NCI-H2029 (cell line): ENCODE measurements around the gene RCSD1.
A peak's percentile ranks its signal among the peaks of the same experiment; 100 is the strongest.

Experiments
- DNase-seq: peaks from one replicate; lab custom pipeline; 2025; lab: John Stamatoyannopoulos, UW

RCSD1 gene

DNA sequence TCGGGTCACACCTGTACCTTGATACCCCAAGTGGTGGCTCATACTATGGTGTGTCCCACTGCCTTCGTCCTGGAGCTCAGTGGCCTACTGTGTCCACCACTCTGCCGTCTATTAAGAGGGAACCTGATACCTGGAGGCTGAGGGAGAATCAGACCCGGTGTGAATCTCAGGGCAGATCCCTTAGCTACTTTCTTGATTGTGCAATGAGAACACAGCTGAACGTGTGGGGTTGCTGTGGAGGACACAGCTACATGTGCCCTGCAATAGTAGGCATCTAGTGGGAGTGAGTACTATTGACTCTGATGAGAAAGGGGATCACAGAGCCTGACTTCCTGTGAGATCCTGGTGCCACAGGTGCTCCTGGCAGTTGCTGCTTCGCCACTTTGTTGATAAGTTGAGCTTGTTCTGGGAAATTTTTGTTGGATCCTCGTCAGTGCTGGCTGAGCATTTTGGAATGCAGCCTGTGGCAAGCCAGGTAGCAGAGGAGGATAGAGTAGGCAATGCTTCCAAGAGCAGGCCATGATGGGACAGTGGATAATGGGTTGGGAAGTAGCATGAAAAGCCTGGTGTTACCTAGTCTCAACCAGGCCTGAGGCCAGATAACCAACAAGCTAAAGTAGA is 63.5 kb downstream of the RCSD1 start:
- no peak for DNase-seq

DNA sequence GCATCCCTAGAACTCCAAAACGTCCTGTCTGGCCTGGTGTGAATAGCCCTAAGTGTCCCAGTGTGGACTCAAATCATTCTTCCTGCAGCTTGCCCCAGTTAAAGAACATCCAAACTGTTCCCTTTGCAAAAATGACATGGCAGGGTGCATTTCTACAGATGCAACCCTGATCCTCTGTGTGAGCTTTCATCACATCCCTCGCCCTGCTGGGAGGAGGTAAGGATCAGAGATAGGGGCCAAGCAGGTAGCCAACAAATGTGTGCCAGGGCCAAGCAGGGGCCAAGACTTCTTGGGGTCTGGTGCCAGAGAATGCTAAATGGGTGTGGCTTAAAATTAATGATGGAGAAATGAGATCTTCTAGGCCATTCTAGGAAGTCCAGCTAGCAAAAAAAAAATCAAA is 64.7 kb downstream of the RCSD1 start:
- no peak for DNase-seq

DNA sequence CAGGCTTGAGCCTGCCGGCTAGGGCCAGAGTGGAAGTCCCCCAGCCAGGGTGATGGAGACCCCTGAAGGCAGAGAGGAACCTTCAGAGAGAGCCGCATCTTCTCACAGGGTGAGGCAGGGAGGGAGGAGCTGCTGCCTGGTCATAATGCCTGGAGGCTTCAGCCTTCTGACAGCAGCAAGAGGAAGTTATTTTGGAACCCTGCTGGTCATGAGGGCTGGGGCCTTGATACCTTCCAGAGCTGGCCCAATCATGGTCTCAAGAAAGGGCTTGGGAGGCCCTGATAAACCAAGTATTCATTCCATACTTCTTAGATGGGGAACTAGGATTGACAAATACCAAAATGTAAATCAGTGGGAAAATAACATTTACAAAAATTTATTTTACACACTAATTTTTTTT is 65.1 kb downstream of the RCSD1 start:
- no peak for DNase-seq

DNA sequence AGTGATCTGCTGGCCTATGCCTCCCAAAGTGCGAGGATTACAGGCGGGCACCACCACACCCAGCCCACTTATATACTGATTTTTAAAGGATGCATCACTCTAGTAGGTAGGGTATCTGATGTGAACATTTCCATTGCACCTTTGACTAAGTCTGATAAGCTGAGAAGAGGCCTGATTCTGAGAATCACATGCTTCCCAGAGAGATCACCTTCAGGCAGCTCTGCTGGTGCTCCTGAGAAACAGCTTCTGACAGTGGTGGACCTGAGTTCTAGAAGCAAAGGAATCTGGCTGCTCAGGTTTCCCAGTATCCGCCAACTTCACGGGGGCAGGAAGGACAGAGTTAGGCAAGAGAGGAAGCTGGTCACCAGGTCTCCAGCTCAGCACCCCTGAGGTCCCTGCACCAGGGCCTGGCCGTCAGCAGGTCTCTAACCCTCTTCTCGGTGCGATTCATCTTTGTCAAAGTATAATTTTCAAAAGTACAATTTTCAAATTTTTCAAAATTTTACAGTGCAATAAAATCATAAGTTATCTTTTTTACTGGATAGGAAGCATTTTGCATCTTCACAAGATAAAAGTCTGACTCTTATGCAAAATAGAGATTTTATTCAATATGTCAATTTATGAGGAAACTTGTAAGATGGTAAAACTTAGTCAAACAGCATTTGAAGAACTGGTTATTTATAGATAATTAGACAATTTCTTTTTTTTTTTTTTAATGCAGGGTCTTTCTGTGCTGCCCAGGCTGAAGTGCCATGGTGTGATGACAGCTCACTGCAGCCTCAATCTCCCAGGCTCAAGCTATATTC is 65.9 kb downstream of the RCSD1 start:
- no peak for DNase-seq

DNA sequence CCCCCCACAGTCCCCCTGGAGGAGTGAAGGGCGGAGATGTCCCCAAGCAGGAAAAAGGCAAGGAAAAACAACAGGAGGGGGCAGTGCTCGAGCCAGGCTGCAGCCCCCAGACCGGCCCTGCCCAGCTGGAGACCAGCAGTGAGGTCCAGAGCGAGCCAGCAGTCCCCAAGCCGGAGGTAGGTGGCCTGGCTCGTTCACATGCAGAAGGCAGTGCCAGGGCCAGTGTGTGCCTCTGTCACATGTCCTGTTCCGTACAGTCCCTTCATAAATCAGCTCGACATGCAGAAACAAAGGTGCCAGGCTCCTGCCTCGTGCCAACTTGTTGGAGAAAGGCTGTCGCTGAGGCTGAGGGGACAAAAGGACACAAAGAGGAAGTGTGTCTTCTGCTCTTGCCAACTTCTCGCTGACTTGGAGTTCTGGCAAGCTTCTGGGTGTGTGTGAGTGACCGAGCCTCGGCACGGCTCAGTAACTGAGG is 67.7 kb downstream of the RCSD1 start:
- no peak for DNase-seq

DNA sequence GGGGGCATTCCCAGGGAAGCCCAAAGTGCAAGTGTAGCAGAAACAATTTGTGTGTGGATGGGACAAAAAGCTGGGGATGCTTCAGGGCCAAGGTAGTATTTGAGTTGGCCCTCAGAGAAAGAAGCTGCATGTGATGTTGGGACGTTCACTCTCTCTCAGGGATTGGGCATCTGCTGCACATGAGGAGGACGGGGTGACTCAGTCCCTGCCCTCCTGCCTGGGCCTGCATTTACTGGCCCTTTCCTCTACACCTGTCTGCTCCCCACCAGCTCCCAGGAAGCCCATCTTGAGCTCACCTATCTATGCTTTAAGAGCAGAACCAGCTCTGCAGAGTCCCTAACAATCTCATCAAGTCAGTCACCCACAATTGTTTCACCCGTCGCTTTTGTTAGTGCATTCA is 68.3 kb downstream of the RCSD1 start:
- no peak for DNase-seq

DNA sequence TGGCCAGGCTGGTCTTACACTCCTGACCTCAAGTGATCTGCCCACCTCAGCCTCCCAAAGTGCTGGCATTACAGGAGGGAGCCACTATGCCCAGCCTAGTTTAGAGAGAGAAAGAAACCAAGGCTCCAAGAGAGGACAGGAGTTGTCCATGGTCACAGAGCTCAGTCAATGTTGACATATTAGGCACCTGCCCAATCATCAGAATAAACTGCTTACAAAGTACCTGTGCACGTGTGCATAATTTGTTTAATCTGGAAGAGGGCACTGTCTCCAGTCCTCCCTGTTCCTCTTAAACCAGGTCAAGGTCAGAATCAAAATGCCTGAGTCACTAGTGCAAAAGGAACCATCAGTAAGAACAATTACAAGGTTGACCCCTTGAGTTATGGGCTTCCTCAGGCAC is 71.5 kb downstream of the RCSD1 start:
- no peak for DNase-seq

DNA sequence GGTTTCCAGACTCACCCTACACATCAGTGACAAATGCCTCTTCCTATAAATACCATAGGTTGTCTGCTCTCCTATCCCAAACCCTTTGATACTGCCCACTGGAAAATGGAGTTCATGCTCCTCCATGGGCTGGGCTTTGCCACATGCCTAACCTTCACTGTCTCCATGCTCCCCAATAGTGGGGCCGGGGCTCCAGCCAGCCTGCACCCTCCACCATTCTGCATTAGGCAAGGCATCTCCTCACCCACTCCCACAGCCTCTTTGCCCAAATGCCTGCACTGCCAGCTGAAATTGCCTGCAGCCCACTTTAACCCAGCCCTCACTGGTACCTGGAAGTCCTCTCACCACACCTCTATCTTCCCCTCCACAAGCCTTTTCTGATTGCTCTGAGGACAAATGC is 73.5 kb downstream of the RCSD1 start:
- no peak for DNase-seq

DNA sequence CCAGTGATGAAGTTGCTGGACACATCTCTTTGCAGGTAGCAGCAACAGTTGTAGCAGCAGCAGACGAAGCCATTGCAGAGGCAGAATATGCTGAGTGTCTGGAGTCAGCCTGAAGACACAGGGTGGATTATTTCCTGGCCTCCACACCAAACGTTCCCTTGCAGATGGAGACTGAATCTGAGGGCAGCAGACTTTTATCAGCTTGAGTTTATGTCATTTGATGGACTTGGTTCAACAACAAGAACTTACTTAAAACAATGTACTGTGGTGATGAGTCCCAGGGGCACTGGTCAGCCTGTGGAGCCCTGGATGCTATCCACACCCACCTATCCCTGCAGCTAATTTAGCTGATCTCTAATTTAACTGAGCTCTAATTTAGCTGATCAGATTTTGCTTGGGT is 74.7 kb downstream of the RCSD1 start:
- no peak for DNase-seq

DNA sequence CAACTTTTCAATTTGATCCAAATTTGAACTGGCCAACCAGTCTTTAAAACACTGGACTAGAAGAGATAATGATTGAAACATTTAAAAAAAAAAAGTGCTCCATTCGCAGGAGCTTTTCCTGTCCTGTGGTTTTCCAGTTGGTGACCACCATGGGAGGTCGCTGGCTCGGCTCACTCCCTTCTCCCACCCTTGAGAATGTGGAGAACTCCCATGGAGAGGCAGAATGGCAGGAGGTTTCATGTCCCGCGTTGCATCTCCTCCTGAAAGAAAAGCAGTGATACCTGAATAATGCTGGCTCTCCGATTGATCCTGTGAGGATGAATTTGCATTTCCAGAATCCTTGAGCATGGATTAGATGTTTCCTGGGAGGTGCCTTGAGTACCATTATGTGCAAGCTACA is 75.2 kb downstream of the RCSD1 start:
- DNase-seq, result no peak

DNA sequence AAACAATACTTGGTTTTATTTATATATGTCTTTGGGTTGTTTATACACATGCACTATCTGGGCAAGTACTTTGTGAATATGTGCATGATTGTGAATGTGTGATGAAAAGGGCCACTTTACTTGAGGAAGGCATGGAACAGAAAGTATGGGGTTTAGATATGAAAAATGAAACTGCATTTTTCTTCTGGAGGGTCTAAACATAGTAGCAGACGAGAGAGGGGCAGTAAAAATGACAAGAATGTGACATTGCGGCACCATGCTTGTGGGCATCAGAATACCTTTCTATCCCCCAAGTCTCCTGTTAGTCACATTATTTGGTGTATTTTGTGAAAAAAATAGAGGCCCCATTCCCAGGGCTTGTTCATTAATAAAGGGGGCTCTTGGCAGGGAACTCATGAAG is 76.3 kb downstream of the RCSD1 start:
- no peak for DNase-seq

DNA sequence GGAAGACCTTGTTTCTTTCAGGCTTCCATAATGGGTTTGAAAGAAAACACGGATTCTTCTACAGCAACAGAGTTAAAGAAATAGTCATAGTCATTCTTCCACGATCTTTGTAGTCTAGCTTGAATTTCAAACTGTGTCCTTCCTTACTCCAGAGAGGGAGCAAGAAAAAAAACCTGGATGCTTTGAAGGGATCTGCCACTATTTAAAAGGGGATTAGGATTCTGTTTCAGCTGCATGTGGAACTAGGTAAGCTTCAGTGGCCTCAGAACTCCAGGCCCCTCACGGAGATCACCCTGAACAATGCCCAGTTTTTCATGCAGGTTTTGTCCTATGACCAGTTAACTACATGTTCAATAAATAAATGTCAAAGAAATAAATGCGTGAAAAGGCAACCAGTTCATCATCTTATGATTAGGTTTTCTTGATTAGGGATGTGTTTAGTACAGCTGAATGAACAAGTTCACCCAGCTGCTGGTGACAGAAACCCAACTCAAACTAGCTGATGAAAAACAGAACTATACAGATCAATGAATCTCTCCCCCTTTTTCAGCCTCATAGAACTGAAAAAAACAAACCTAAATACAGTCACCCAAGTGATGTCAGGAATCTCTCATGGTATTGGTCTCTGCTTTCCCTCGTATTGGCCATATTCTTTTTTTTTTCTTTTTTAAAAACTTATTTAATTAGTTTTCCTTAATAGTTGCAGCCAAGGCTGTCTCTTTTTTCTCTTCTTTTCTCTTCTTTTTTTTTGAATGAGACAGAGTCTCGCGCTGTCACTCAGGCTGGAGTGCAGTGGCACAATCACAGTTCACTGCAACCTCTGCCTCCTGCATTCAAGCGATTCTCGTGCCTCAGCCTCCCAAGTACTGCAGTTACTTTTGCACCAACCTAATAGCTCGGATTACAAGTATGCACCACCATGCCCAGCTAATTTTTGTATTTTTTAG is 77.2 kb downstream of the RCSD1 start:
- no peak for DNase-seq

DNA sequence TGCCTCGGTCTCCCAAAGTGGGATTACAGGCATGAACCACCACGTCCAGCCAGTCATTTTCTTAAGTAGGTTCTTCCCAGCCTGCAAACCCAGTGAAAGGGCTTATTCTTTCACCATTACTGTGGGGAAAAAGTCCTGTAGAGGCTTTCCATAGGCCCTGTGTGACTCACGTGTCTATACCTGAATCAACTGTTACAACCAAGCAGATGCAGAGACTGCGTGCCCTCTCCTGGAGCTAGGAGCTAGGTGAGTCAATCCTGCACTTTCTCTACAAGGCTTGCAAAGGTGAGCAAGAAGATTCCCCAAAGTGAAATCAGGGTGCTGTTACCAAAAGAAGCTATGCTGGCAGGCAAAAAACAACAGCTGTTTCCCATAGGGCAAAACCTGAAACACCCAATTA is 77.9 kb downstream of the RCSD1 start:
- DNase-seq, result no peak

DNA sequence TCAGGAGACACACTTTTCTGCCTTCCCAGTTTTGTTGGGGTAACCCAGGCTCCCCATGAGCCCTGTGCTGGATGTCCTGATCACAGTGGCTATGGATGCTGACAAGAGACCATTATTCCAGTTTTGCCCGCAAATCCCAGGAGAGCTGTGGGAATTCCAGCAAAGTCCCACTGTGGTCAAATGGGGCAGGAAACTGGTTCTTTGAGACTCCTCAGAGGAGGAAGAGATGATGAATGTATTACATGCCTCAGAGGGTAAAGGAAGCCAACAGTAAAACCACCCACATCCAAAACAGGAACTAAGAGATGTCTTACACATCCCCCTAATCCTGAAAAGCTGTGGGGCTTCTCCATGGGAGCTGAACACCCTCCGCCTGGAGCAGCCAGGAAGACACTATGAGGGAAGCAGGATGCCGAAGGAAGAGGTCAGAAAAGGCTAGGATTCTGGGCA is 78.9 kb downstream of the RCSD1 start:
- no peak for DNase-seq

DNA sequence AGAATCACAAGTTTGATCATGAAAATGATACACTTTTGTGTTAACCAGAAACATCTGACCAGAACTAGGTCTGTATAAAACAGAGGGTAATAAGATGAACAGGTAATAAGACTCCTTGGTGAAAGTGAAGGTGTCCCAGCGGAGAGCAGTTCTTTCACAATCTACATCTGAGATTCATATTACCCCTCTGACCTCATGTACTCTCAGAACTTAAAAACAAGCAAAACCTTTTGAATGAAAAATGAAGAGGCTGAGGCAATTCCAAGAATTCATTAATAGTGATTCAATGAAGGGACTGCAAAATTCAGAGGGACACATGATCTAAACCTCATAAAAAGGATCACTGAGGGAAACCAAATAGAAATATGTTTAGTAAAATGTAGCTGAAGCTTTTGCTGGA is 80.8 kb downstream of the RCSD1 start:
- DNase-seq, result no peak

DNA sequence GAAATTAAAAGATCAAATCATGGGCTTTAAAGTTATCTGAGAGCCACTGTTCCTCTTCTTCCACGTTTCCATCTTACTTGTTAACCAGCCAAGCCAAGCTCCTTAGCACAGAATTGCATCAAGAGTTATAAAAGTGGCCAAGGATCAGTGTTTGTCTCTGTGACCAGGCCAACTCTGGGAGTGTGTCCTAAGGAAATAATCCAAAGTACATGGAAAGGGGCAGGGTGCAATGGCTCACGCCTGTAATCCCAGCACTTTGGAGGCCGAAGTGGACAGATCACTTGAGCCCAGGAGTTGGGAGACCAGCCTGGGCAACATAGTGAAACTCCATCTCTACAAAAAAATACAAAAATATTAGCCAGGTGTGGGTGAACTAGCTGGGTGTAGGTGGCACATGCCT is 81.8 kb downstream of the RCSD1 start:
- no peak for DNase-seq

DNA sequence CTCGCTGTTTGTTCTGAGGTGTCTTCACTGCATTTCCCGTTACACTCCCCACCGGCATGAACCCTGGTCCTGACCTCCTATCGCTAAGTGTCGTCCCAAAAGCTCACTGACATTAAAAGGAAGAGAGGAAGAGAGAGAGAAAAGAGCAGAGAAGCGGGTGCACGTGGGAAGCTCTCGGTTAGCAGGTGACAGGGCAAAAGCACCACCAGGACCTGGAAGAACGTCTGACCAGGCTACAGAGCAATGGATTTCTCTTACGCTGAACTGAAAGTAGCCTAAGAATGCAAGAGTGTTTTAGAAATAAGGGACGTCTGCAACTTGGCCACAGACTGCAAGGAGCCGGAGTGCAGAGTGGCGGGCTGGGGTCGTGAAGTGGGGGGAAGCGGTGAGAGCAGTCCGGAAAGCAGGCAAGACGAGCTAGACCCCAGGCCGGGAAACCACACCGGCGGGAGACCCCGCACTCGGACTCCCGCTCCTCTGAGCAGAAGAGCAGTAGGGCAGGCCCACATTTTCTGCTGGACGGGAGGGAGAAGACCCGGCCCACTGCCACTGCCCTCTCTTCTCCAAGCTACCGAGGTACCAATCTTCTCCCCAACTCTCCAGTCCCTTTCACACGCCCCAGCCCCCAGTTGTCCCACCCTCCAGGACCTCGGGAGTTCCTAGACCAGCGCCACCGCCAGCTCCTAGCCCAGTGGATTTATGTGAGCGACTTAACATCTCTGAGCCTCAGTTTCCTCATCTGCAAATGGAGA is 83.5 kb downstream of the RCSD1 start:
- no peak for DNase-seq

DNA sequence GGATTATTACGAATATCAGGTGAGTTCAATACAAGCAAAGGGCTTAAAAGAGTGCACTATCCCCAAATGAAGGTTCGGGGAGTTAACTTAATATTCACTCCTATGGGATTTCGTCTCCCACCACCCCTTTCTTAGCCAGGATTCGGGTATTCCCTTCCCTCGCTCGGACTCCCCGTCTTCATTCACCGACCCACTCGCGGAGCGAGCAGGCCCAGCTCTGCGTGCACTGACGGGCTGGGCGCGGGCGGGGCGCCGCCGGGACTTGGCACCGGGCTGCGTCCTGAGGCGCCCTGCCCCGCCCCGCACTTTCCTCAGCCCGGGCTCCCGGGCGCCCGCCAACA is 84.0 kb downstream of the RCSD1 start:
- peak; percentile 56 for DNase-seq

DNA sequence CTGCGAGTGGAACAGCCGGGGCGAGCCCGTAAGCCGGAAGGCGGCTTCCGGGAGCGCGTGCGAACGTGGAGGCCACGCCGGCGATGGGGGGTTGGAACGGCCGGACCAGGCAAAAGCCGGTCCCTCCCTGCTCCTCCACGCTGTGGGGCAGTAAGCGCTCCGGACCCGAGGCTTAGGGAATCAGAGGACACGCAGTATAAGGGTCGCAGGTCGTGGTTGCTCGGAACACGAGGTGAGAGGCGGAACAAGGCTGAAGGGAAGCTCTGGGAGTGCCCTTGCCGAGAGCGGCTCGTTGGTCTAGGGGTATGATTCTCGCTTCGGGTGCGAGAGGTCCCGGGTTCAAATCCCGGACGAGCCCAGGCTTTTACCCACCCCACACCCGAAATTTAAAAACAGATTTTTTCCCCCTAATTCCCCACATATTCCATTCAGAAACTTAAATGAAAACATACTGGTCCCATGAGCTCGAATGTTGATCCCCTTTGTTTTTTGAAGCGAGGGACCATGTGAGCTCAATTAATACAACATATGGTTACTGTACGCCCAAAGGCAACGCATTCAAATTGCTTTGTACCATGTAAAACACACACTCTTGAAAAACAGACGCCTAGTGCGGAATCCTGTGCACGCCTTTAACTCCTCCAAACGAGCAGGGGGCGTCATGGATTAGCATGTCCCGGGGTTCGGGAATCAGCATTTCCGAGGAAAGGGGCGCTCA is 84.6 kb downstream of the RCSD1 start:
- peak; percentile 56 for DNase-seq

DNA sequence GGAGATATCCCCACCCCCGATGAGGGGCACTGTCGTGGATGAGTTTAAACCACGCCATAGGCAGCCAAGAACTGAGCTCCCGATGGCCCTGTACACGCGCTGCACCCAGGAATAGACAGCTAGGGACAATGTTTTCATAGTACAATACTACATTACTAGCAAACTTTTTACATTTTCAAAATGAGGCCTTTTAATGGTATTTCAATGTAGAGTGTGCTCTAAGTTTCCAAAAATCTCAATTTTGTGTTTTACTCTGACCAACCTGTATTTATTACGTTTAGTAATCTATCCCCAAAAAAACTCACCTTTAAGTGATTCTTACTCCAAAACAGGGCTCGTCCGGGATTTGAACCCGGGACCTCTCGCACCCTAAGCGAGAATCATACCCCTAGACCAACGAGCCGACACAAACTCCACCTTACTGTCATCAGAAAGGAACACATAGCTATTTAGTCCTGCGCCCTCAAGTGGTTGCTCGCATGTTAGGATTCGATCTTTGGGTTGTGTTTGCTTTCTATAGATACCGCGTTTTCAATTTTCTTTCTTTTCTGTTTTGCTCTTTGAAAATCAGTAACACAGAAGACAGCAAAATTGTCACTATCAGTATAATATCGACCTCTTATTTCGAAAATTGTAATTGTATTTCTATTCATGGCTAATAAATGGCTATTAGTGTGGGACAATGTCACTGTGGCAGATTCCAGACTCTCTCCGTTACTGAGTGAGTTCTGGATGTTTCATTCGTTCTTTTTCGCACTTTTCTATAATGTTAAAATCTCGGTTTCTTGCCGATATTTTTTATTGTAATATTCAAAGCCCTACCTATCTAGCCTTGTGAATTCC is 85.3 kb downstream of the RCSD1 start:
- peak; percentile 68 for DNase-seq

DNA sequence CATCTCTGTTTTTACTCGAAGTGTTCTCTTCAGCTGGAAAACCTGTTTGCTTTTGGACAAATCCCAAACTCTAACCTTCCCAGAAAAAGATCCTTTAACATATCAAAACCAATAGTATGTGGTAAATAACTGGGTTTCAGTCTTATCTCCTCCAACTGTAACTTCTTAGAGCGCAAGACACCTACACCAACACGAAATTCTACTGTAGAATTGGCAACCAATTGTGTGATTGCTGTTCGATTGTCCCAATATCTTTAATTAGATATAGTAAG is 85.9 kb downstream of the RCSD1 start:
- DNase-seq, result no peak
